A549 (cell line): Measurements from ENCODE around the gene UNC5C. TPM values are rescaled to one million over a fixed set of nuclear protein-coding genes. Genes with fewer than 3 reads are reported as not detected.

Experiments
- ATAC-seq, 2 experiments: fragments of 200-7000 bp in 1 of 2; fragments of >200 bp in 1 of 2; cut with Nextera tagmentation in 1 of 2; cut with Tn5 transposase in 1 of 2; 3 replicates each; pipeline versions ENCODE4 v1.8.0 to v1.9.1; 2018 to 2020; ENCODE audit warnings: mild to moderate bottlenecking in 1 of 2, moderate library complexity in 1 of 2
- CTCF ChIA-PET: fragments of 300-600 bp; sonication (Branson Sonifier 250); formaldehyde crosslinking; extraction: SDS; loops from one replicate; lab custom pipeline; 2021; ENCODE audit warnings: antibody characterized with exemption, inconsistent platforms; lab: Yijun Ruan, JAX
- POLR2A ChIA-PET: fragments of 350-600 bp; formaldehyde crosslinking; extraction: SDS; loops from one replicate; lab custom pipeline; 2021; ENCODE audit warnings: antibody characterized with exemption, inconsistent platforms; lab: Yijun Ruan, JAX
- DNase-seq, 2 experiments: peaks; one replicate each; pipeline versions ENCODE4 v3.0.0 to v3.0.0-alpha.2; 2011 to 2016; ENCODE audit warnings: low read depth in 1 of 2, low spot score in 1 of 2
- FAIRE-seq: peaks from 2 replicates; lab custom pipeline; 2011; peaks lifted over from hg19 to GRCh38; lab: Jason Lieb, UNC
- H3K27ac ChIP-seq, 2 experiments: fragments of >200 bp; sonication (Bioruptor Twin); formaldehyde crosslinking; 3 replicates each; pipeline ENCODE4 v1.5.1; 2016 to 2017
- H3K4me1 ChIP-seq: fragments of >200 bp; sonication (Bioruptor Twin); formaldehyde crosslinking; 3 replicates; pipeline ENCODE4 v1.6.1; 2016
- H3K4me2 ChIP-seq: fragments of >200 bp; sonication (Bioruptor Twin); formaldehyde crosslinking; 3 replicates; pipeline ENCODE4 v1.6.1; 2016
- H3K4me3 ChIP-seq: fragments of >200 bp; sonication (Bioruptor Twin); formaldehyde crosslinking; 3 replicates; pipeline ENCODE4 v1.5.1; 2016
- H3K9me3 ChIP-seq: fragments of >200 bp; sonication (Bioruptor Twin); formaldehyde crosslinking; 3 replicates; pipeline ENCODE4 v1.6.1; 2016
- CBX8 ChIP-seq: fragments of 200-600 bp; sonication (generic); IDR thresholded peaks from 2 replicates; pipeline ENCODE4 v1.6.1; 2016
- CHD4 ChIP-seq: fragments of 200-600 bp; sonication (generic); IDR thresholded peaks from 2 replicates; pipeline ENCODE4 v1.6.1; 2016; ENCODE audit warnings: antibody characterized with exemption, mild to moderate bottlenecking, borderline replicate concordance
- EHF ChIP-seq: fragments of 250-450 bp; sonication (Bioruptor Pico); IDR thresholded peaks from 2 replicates; pipeline ENCODE4 v1.5.0; 2020; ENCODE audit warnings: mild to moderate bottlenecking
- EP300 ChIP-seq, 2 experiments: fragments of >200 bp; sonication (Bioruptor Twin); formaldehyde crosslinking; IDR thresholded peaks; 2 replicates in 1 of 2; 3 replicates in 1 of 2; pipeline ENCODE4 v1.6.1; 2016 to 2017
- ESRRA ChIP-seq: fragments of 150-350 bp; IDR thresholded peaks from 2 replicates; pipeline ENCODE4 v1.6.1; 2014; ENCODE audit warnings: mild to moderate bottlenecking, low read length, borderline replicate concordance
- KDM5A ChIP-seq: fragments of 200-600 bp; sonication (generic); IDR thresholded peaks from 2 replicates; pipeline ENCODE4 v1.6.1; 2016; ENCODE audit warnings: antibody characterized with exemption, mild to moderate bottlenecking
- MAFK ChIP-seq: fragments of 450-650 bp; IDR thresholded peaks from 2 replicates; pipeline ENCODE4 v1.6.1; 2014; ENCODE audit not compliant: partially characterized antibody
- MAZ ChIP-seq: fragments of 150-350 bp; IDR thresholded peaks from 2 replicates; pipeline ENCODE4 v1.6.1; 2014; ENCODE audit warnings: antibody characterized with exemption, low read depth, low read length, borderline replicate concordance
- POLR2AphosphoS2 ChIP-seq: conservative IDR thresholded peaks from 2 replicates; pipeline ENCODE4 v1.6.1; 2012; ENCODE audit warnings: low read length, improper control_type of control experiment, inconsistent platforms
- RARB ChIP-seq: fragments of 250-450 bp; sonication (Bioruptor Pico); IDR thresholded peaks from 2 replicates; pipeline ENCODE4 v1.8.0; 2021; ENCODE audit warnings: mild to moderate bottlenecking, moderate library complexity
- SMC3 ChIP-seq: fragments of >200 bp; sonication (Bioruptor Twin); formaldehyde crosslinking; IDR thresholded peaks from 3 replicates; pipeline ENCODE4 v1.6.1; 2018; ENCODE audit warnings: inconsistent platforms
- TFCP2L1 ChIP-seq: fragments of 250-450 bp; sonication (Bioruptor Pico); IDR thresholded peaks from 2 replicates; pipeline ENCODE4 v1.5.0; 2021; ENCODE audit warnings: mild to moderate bottlenecking
- TP53 ChIP-seq: fragments of 250-450 bp; sonication (Bioruptor Pico); IDR thresholded peaks from 2 replicates; pipeline ENCODE4 v1.5.0; 2021; ENCODE audit warnings: mild to moderate bottlenecking, moderate library complexity
- ZFP36 ChIP-seq: fragments of 450-650 bp; IDR thresholded peaks from 2 replicates; pipeline ENCODE4 v1.6.1; 2014; ENCODE audit warnings: borderline replicate concordance; ENCODE audit not compliant: partially characterized antibody
- ZNF302 ChIP-seq: fragments of 250-450 bp; sonication (Bioruptor Pico); IDR thresholded peaks from 2 replicates; pipeline ENCODE4 v1.9.0; 2021; ENCODE audit warnings: inconsistent platforms, mild to moderate bottlenecking, moderate library complexity
- ZSCAN20 ChIP-seq: fragments of 250-450 bp; sonication (Bioruptor Pico); IDR thresholded peaks from 2 replicates; pipeline ENCODE4 v1.8.0; 2022; ENCODE audit warnings: mild to moderate bottlenecking, moderate library complexity
- WGBS: methylation state at CpG from one replicate; pipeline ENCODE4 v1.1.6; 2017; ENCODE audit errors: missing lambda C conversion rate; 5-methylcytosine and 5-hydroxymethylcytosine counted together
- polyA plus RNA-seq, 4 experiments: library from polyadenylated mRNA; depleted of rRNA in 3 of 4; stranded (reverse); fragments of >200 nt; fragmentation: RNase III in 1 of 4; extraction: RNeasy Plus Mini Kit Qiagen cat#74134 plus additional on column Dnase treatment in 1 of 4; gene quantifications; 2 replicates in 3 of 4; 3 replicates in 1 of 4; pipeline ENCODE4 v1.2.3, GENCODE V29; 2011 to 2017
- TF ChIP-seq, protein P1 (sequence below): IDR thresholded peaks from 2 replicates; pipeline ENCODE4 v1.6.1; 2012; ENCODE audit warnings: low read depth, borderline replicate concordance
- TF ChIP-seq, protein P2 (sequence below): fragments of 250-450 bp; sonication (Bioruptor Pico); IDR thresholded peaks from 2 replicates; pipeline ENCODE4 v1.5.0; 2020; ENCODE audit warnings: low read depth, mild to moderate bottlenecking, moderate library complexity
- TF ChIP-seq, protein P3 (sequence below): fragments of 250-450 bp; sonication (Bioruptor Pico); IDR thresholded peaks from 2 replicates; pipeline ENCODE4 v1.5.0; 2021; ENCODE audit warnings: mild to moderate bottlenecking, moderate library complexity, borderline replicate concordance
- TF ChIP-seq, protein P4 (sequence below): fragments of >200 bp; sonication (Bioruptor Twin); formaldehyde crosslinking; IDR thresholded peaks from 2 replicates; pipeline ENCODE4 v1.6.1; 2016

UNC5C gene
- polyA plus RNA-seq, 2 of the 4 experiments (the other 2 are of a cell fraction) = 0.13 TPM; not detected in 1

DNA sequence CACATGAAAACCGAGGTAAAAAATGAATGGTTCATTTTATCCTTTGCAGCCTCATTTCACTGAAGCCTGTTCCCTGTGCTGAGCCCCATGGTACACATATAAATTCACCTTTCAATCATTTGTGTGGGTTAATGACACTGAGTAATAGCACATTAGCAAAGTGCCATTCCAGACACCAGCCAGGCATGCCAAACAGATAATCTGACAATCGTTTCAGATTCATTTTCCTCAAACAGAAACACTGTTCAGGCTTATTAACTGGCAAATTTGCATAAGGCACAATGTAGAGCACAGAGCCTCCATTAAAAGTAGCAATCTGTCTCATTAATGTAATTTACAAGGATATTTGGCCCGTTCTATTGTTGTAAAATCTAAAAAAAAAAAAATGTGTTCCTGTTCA lies 76.2 kb downstream of the UNC5C start (continued):
- TF ChIP-seq, protein P1, sequence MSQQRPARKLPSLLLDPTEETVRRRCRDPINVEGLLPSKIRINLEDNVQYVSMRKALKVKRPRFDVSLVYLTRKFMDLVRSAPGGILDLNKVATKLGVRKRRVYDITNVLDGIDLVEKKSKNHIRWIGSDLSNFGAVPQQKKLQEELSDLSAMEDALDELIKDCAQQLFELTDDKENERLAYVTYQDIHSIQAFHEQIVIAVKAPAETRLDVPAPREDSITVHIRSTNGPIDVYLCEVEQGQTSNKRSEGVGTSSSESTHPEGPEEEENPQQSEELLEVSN = no peak
- TF ChIP-seq, protein P2, sequence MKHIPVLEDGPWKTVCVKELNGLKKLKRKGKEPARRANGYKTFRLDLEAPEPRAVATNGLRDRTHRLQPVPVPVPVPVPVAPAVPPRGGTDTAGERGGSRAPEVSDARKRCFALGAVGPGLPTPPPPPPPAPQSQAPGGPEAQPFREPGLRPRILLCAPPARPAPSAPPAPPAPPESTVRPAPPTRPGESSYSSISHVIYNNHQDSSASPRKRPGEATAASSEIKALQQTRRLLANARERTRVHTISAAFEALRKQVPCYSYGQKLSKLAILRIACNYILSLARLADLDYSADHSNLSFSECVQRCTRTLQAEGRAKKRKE (CRISPR knock-in tag) = no peak
- TF ChIP-seq MAFK (no peak), ZFP36 (no peak), EHF (no peak), TFCP2L1 (CRISPR knock-in tag) (no peak)

DNA sequence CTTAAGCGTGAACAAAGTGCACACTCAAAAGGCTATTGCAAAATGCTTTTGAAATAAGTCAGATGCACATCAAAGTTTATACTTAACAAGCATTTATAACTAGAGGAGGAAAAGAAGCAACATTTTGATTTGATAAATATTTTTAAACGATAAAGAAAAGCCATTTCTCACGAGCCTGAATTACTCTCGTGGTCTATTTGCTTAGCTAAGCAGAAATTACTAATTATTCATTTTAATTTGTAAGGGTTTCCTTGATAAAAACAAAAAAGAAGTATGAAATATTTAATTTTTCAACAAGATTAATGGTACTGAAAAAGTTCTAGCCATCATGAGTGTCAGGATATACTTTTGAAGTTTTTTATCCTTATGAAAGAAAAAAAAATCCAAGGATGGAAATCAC lies 78.2 kb downstream of the UNC5C start:
- ATAC-seq (no peak), DNase-seq (no peak), FAIRE-seq (no peak)
- CTCF ChIA-PET = no interaction called here
- H3K4me1 ChIP-seq = peaks cover 1% of the 10 kb centered on the region; the same call in 2 of the 3 replicates
- no peak overlapping the region for H3K27ac ChIP-seq
- POLR2A ChIA-PET = no interaction called here
- TF ChIP-seq MAZ = no peak
- TF ChIP-seq MAFK = peak; percentile 72
- H3K4me2 ChIP-seq = no peak overlapping the region
- no peaks in the 10 kb centered on the region for H3K9me3 ChIP-seq
- 74% methylated on average over 4 of the region's 4 CpGs for WGBS
- no peak overlapping the region for H3K4me3 ChIP-seq

DNA sequence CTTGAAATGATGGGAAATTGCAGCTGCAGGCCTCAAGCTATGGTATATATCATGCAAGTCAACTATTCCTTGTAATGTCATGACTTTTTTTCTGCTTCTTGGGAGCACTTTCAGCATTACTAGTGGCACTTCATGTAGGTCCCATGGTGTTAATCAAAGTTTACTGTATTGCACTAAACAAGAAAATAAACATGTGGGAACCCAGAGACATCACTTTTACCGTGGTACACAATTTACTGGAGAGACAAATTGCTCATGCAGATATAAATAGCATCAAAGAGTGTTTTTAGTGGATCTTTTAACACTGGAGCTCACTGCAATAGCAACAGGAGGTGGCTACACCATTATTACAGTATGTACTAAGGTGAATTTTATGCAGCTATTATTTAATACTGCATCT lies 79.2 kb downstream of the UNC5C start:
- ATAC-seq (no peak), FAIRE-seq (no peak), DNase-seq (no peak)
- Histone ChIP-seq H3K4me2 (no peak overlapping the region), H3K27ac (no peak overlapping the region), H3K4me3 (no peak overlapping the region), H3K4me1 (peaks cover 7% of the 10 kb centered on the region; the same call in 2 of the 3 replicates), H3K9me3 (no peaks in the 10 kb centered on the region)
- ChIA-PET POLR2A (no interaction called here), CTCF (no interaction called here)
- WGBS = 11% methylated on average over 1 of the region's 1 CpG
- TF ChIP-seq POLR2AphosphoS2 (no peak), ZNF302 (CRISPR knock-in tag) (no peak), RARB (no peak)
- TF ChIP-seq, all 56 proteins: peak for 0

DNA sequence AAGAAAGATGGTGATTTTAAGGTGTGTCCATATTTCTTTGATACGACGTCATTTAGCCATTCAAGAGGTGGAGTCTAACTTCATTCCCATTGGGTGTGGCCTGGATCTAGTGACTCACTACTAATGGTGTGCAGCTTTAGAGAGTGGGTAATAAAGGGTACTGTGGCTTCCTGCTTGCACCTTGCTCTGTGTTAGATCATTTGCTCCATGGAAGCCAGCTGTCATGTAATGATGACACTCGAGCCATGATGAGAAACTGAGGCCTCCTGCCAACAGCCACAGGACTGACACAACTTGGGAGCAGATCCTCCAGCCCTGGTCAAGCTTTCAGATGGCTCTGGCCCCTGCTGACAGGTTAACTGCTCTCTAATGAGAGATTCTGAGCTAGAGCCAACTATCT lies 82.0 kb downstream of the UNC5C start:
- ChIA-PET CTCF (no interaction called here), POLR2A (no interaction called here)
- WGBS = 63% methylated on average over 3 of the region's 3 CpGs
- ATAC-seq (no peak), DNase-seq (peak in 1 of 2 experiments; percentile 0), FAIRE-seq (no peak)
- TF ChIP-seq CHD4 (no peak), ZSCAN20 (CRISPR knock-in tag) (no peak), TP53 (CRISPR knock-in tag) (no peak), CBX8 (no peak), ZFP36 (no peak), ESRRA (no peak), EP300 (IDR thresholded peaks at IDR 0.05) (no peak), KDM5A (no peak), SMC3 (no peak)
- TF ChIP-seq, protein P3, sequence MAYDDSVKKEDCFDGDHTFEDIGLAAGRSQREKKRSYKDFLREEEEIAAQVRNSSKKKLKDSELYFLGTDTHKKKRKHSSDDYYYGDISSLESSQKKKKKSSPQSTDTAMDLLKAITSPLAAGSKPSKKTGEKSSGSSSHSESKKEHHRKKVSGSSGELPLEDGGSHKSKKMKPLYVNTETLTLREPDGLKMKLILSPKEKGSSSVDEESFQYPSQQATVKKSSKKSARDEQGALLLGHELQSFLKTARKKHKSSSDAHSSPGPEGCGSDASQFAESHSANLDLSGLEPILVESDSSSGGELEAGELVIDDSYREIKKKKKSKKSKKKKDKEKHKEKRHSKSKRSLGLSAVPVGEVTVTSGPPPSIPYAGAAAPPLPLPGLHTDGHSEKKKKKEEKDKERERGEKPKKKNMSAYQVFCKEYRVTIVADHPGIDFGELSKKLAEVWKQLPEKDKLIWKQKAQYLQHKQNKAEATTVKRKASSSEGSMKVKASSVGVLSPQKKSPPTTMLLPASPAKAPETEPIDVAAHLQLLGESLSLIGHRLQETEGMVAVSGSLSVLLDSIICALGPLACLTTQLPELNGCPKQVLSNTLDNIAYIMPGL = no peak
- TF ChIP-seq, protein P4, sequence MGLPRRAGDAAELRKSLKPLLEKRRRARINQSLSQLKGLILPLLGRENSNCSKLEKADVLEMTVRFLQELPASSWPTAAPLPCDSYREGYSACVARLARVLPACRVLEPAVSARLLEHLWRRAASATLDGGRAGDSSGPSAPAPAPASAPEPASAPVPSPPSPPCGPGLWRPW = no peak
- TF ChIP-seq, protein P2 (CRISPR knock-in tag) = no peak
- no peak overlapping the region for H3K4me2 ChIP-seq
- H3K4me3 ChIP-seq = no peak overlapping the region
- H3K27ac ChIP-seq = no peak overlapping the region
- peaks cover 7% of the 10 kb centered on the region; the same call in 2 of the 3 replicates for H3K4me1 ChIP-seq
- H3K9me3 ChIP-seq = no peaks in the 10 kb centered on the region
